Hematopoietic multipotent progenitor cell (in vitro differentiated cells): ENCODE results near the gene TMEM108. TPM values are rescaled to one million over a fixed set of nuclear protein-coding genes. Genes with fewer than 3 reads are reported as not detected.

ENCODE experiments used
- DNase-seq, 3 donors: peaks; one replicate each; pipeline ENCODE4 v3.0.0-alpha.2; 2011 to 2015; ENCODE audit warnings: low read depth in 2 of 3, low spot score in 2 of 3
- total RNA-seq: library from RNA; depleted of rRNA; stranded (reverse); fragments of >200 nt; gene quantifications from one replicate; pipeline ENCODE4 v1.2.3, GENCODE V29; 2012

Gene TMEM108
- total RNA-seq, 1 donor = under 0.01 TPM

GRCh38 chr3:133270631-133271030, 232.4 kb downstream of the TMEM108 start:
- DNase-seq = no peak

- no peak for DNase-seq
Observed at GRCh38 chr3:133271042-133271441, 232.9 kb downstream of the TMEM108 start.

- no peak for DNase-seq
Observed at GRCh38 chr3:133271539-133271938, 233.3 kb downstream of the TMEM108 start.

- no peak for DNase-seq
Observed at GRCh38 chr3:133273346-133273745, 235.2 kb downstream of the TMEM108 start.

- no peak for DNase-seq
Observed at GRCh38 chr3:133274477-133274876, 236.3 kb downstream of the TMEM108 start.

- peak in 1 of 3 donors; percentile 20 for DNase-seq
Observed at GRCh38 chr3:133276594-133276993, 238.4 kb downstream of the TMEM108 start.

DNA sequence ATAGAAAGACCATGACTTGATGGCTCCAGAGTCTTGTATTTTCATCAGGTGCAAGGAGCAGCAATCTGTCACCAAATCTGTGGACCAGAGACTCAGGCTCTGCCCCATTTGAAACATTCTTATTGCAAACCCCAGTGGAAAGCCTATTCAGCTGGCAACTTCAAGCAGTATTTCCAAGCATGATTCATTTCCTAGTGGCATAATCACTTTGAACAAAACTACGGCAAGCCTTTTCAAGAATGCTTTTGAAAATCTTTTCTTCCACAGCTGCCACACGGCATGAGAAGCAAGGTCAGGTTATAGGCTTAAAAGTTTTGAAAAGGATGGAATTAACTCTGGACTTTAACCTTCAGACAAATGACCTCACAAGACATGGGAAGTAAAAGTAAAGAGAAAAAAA, 239.6 kb downstream of the TMEM108 start:
- no peak for DNase-seq

DNA sequence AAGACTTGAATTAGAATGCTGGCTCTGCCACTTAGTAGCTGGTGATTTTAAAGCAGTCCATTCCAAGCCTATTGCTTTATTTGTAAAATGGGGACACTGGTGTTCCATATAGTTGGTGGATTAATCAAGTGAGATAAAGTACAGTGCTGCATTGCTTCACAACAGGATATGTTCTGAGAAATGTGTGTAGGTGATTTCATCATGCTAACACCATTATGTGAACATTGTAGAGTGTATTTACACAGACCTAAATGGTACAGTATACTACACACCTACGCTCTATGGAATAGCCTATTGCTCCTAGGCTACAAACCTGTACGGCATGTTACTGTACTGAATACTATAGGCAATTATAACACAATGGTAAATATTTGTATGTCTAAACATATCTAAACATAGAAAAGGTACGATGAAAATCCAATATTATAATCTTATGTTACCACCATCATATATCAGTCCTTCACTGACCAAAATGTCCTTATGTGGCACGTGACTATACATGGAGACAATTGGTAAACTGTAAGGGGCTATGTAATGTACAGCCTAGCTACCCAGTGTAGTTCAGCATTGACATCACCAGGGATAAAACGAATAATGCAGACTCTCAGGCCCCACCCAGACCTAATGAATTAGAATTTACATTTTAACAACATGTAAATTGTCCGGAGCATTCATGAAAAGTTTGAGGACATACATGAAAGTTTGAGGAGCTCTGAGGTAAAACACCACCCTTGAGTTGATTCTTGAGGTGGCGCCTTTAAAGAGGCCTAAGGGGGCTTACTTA, 240.3 kb downstream of the TMEM108 start:
- no peak for DNase-seq

DNA sequence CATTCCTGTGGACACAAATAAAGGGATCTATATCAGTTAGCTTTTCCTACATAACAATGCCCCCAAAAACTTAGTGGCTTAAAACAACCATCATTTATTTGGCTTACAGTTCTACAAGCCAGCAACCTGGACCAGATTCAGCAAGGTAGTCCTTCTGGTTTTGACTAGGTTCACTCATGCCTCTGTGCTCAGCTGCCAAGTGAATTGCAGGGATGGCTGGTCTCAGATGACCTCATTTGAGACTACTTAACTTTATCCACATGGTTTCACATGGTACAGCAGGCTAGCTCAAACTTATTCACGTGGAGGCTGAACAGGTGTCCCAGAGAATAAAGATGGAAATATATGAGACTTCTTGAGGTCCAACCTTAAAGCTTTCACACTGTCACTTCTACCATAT, 242.4 kb downstream of the TMEM108 start:
- no peak for DNase-seq

GRCh38 chr3:133282236-133282635, 244.0 kb downstream of the TMEM108 start:
- no peak for DNase-seq

DNA sequence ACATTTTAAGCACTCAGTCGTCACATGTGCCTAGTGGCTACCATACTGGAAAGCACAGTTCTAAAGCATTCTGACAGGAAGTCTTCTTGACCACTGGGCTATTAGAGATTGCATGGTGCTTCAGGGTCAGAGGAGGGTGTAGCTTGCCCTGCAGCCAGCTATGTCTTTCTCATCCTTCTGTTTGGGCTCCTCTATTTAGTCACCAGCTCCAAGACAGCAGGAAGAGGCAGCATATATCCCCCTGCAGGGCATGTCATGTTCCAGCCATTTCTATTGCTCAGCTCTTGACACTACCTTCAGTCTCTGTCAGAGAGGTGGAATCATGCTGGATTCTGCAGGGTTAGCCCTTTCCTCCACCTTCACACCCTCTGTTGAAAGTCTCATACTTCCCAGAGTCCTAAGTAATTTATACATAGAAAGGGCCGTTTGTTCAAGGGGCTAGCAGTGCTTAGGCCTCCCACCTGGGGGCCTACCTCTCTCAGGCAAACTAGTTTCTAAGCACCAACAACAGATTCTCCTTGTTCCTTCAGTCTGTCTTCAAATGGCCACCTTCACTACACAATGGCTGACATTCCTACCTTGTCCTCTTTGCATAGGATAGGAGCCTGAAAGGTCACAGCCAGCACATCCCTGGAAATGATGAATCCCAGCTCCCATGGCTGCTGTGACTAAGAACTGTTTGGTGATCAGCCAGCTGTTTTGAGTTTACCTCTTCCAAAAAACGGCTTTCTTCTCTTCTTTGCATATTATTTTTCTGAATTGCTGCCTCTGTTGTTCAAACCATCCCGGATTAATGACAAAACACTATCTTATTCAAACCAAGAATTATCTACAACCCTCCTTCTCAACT, 246.0 kb downstream of the TMEM108 start:
- DNase-seq = no peak

DNA sequence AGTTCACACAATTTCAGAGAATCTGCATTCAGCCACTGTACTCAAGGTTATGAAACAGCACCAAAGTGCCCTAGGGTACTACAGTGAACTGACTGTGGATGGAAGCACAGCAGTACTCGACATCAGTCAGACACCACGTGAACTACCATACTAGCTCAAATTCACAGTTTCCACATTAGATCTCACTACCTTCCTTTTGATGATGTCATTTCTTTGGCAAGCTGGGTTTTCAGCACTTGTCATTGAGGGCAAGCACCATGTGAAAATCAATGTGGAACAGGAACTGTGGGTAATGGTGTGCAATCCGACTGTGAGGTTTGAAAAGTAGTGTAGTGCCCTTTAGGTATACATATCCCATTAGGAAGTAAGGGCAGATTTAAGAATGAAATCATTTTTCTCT, 251.1 kb downstream of the TMEM108 start:
- no peak for DNase-seq

DNA sequence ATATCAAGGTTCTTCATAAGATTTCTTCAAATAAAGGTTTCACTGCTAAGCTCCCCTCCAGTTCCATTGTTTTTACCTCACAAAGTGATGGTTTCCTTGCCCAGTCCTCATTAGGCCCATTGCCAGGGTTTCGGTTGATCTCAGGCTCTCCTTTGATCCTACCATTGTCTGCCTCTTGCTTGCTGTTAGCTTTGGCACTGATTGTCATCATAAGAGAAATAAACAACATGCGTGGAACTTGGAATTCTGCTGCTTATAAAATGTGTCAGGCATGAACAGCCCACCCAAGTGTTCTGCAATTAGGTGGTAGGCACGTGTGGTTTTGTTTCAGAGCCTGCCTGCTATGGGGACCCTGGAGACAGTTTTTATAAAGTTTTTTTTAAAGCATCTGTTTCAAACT, 254.1 kb downstream of the TMEM108 start:
- DNase-seq = no peak

- DNase-seq = no peak
Observed at GRCh38 chr3:133293397-133294110, 255.4 kb downstream of the TMEM108 start.

- DNase-seq = no peak
Observed at GRCh38 chr3:133294253-133294652, 256.1 kb downstream of the TMEM108 start.

DNA sequence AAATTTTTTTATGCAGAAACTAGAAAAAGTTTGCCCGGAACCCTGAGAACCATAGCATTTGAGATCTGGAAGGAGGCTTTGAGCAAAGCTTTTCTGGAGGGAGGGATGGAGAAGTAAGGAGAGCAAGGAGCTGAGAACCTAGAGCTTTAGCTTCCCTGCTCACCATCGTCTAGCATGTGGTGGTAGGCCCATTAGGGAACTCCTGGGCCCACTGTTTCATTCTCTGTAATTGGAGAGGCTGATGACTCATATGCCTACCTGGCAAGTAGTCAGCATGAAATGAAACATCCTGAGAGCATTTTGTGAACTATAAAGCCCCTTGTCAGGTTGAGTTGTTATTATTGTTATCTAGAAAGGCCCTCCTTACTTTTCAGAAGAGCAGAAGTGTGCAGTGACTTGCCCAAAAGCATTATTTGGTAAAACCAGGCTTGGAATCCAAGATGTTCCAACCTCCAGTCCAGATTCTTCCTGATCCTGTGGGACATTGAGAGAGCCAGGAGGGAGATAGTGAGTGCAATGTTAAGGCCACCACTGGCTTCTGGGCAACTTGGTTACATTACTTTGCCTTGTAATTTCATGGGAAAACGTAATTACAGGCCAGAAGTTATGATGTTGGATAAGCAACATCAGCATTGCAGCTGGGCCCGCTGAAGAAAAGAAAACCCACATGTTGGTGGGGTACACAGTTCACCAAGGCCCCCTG, 257.2 kb downstream of the TMEM108 start:
- DNase-seq = no peak

DNA sequence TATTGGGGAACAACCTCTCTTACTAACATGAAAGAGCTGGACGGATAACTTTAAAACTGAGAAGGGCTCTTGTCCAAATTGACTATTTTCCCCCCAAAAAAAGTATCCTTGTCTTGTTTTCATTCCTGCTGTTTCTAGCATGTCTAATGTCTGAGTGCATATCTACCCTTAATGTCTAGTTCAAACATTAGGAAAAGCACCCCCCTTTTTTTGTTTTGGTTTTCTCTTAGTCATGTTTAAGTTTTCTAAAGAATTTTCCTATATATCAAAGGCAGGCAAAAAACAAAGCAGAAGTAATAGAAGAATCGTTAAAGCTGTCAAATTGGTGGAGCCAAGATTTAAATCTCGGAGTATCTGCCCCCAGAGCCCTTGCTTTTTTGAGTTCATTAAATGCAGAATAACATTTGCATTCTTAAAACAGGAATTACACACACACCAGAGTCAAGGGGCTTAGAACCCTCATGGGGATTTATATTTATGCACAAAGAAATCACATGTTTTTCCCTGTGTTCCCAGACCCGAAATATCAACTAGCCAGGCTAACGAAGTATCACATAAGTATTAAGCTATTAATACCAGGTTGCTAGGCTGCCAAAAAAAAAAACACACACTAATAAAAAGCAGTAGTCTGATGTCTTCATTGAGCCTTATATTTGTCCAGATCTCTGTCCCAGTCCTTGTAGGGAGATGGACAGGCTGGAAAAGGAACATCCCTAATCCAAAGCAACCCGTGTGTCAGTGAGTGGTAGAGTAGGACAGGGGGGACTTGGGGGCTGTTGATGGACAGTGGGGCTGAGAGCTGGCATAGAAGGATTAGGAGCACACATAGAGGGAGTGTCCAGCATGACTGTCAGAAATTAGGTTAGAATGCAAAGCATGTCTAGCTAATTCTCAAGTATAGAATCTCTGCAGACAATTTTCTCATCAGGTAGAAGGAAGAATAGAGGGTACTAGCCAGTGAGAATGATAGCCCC, 258.0 kb downstream of the TMEM108 start:
- no peak for DNase-seq

- DNase-seq = no peak
Observed at GRCh38 chr3:133296981-133297380, 258.8 kb downstream of the TMEM108 start.

DNA sequence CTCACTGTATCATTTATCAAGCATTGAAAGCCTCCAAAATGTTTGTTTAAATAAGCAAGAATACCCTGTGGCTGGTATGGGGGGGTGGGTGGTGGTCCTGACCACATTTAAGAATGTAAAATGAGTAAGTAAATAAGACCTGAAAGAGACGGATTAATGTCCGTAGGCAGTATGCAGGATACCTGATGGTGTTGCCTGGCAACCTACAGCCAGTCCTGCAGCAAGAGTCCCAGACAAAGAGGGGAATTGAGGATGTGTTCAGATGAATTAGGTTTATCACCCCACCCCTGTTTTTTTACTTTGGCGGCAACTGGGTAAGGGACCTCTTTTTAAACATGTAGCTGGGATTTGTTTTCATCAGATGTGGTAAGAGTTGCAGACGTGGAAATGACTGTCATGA, 261.9 kb downstream of the TMEM108 start:
- DNase-seq = no peak

DNA sequence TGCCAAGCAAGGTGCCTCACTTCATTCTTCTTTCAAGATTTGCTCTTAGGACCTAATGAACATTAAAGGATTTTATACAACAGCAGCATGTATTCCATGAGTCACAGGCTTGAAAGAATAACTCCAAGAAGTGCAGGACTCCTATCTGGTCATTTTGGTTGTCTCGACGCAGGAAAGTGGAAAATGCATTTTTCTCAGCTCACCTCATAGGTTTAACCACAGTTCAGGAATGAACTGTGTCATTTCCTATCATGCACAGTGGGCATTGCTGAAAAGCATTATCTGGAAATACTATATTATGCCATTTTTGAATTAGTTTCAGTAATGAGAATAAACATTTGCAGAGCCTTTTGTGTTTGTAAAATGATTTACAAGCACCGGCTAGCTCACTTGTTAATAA, 263.0 kb downstream of the TMEM108 start:
- no peak for DNase-seq
